GM12875 (cell line): ENCODE results near the gene LRRC7.

Source experiments
- H3K4me3 ChIP-seq: one replicate; pipeline ENCODE4 v1.5.1; 2011; ENCODE audit warnings: low read depth, low read length, control low read depth
- CTCF ChIP-seq: IDR thresholded peaks from 2 replicates; pipeline ENCODE4 v1.5.1; 2011; ENCODE audit warnings: low read depth, mild to moderate bottlenecking, control low read depth, inconsistent platforms, low read length, moderate library complexity, borderline replicate concordance; ENCODE audit not compliant: insufficient read depth

Gene LRRC7

GRCh38 chr1:69657971-69658370 is 90.2 kb downstream of the LRRC7 start:
- no peak for TF ChIP-seq CTCF
- H3K4me3 ChIP-seq: no peak overlapping the region

- H3K4me3 ChIP-seq: no peak overlapping the region
- TF ChIP-seq CTCF: no peak
Observed at GRCh38 chr1:69661686-69662085, 94.0 kb downstream of the LRRC7 start.

GRCh38 chr1:69662321-69662720 is 94.6 kb downstream of the LRRC7 start:
- H3K4me3 ChIP-seq: no peak overlapping the region
- no peak for TF ChIP-seq CTCF

GRCh38 chr1:69671363-69672010 is 103.8 kb downstream of the LRRC7 start:
- TF ChIP-seq CTCF: no peak
- no peak overlapping the region for H3K4me3 ChIP-seq

GRCh38 chr1:69673321-69673720 is 105.6 kb downstream of the LRRC7 start:
- TF ChIP-seq CTCF: no peak
- no peak overlapping the region for H3K4me3 ChIP-seq

GRCh38 chr1:69679965-69680364 is 112.2 kb downstream of the LRRC7 start:
- no peak for TF ChIP-seq CTCF
- no peak overlapping the region for H3K4me3 ChIP-seq

- no peak for TF ChIP-seq CTCF
- no peak overlapping the region for H3K4me3 ChIP-seq
Observed at GRCh38 chr1:69686367-69686984, 118.8 kb downstream of the LRRC7 start.
